Muscle of back (tissue), 11 donors: ENCODE measurements around the gene PLEKHG4B. TPM values are rescaled to one million over a fixed set of nuclear protein-coding genes. Genes with fewer than 3 reads are reported as not detected.

Source experiments
- DNase-seq, 3 donors: peaks; one replicate each; pipeline versions ENCODE4 v3.0.0 to v3.0.0-alpha.2; 2013
- polyA plus RNA-seq, 10 donors: library from polyadenylated mRNA; unstranded; fragments of 120-200 nt; gene quantifications; one replicate each; pipeline ENCODE4 v1.2.1, GENCODE V29; 2013; ENCODE audit not compliant: insufficient read length in 10 of 10

PLEKHG4B gene
- polyA plus RNA-seq, 10 donors: 0.42 to 3.1 (median 0.77) TPM

- DNase-seq: peak in 1 of 3 donors; percentile 48
These were observed 77.2 kb downstream of the PLEKHG4B start for GRCh38 chr5:169071-169727.

GRCh38 chr5:169728-170094, 77.7 kb downstream of the PLEKHG4B start:
- no peak for DNase-seq

- peak in 1 of 3 donors; percentile 32 for DNase-seq
These were observed 79.2 kb downstream of the PLEKHG4B start for GRCh38 chr5:170971-171800.

GRCh38 chr5:171801-172331, 79.9 kb downstream of the PLEKHG4B start:
- no peak for DNase-seq

- DNase-seq: no peak
These were observed 80.5 kb downstream of the PLEKHG4B start for GRCh38 chr5:172421-172820.

GRCh38 chr5:172841-173251, 80.9 kb downstream of the PLEKHG4B start:
- no peak for DNase-seq

- DNase-seq: no peak
These were observed 81.7 kb downstream of the PLEKHG4B start for GRCh38 chr5:173392-174290.

GRCh38 chr5:174291-174600, 82.3 kb downstream of the PLEKHG4B start:
- DNase-seq: no peak

- no peak for DNase-seq
These were observed 83.0 kb downstream of the PLEKHG4B start for GRCh38 chr5:174876-175465.

GRCh38 chr5:176296-176823, 84.4 kb downstream of the PLEKHG4B start:
- no peak for DNase-seq

GRCh38 chr5:178110-178509, 86.1 kb downstream of the PLEKHG4B start:
- DNase-seq: no peak

- no peak for DNase-seq
These were observed 87.4 kb downstream of the PLEKHG4B start for GRCh38 chr5:179401-179800.

GRCh38 chr5:180286-180918, 88.4 kb downstream of the PLEKHG4B start:
- no peak for DNase-seq

GRCh38 chr5:181160-181559, 89.2 kb downstream of the PLEKHG4B start:
- no peak for DNase-seq

GRCh38 chr5:181566-181965, 89.6 kb downstream of the PLEKHG4B start:
- no peak for DNase-seq

- DNase-seq: no peak
These were observed 90.2 kb downstream of the PLEKHG4B start for GRCh38 chr5:182126-182525.

GRCh38 chr5:184471-184870, 92.5 kb downstream of the PLEKHG4B start:
- DNase-seq: no peak

GRCh38 chr5:185095-186070, 93.4 kb downstream of the PLEKHG4B start:
- DNase-seq: no peak
